Mesenchymal stem cell (in vitro differentiated cells and primary cell): ENCODE data around the gene LRRN2.

ENCODE experiments used
- DNase-seq: peaks from one replicate; pipeline ENCODE4 v3.0.0-alpha.2; 2013
- H2AFZ ChIP-seq: one replicate; pipeline ENCODE4 v1.6.1; 2013; ENCODE audit warnings: low read depth, mild to moderate bottlenecking, control low read depth, inconsistent platforms, low read length, moderate library complexity
- H2AK5ac ChIP-seq: 2 replicates; pipeline ENCODE4 v1.6.1; 2013; ENCODE audit warnings: low read length, moderate library complexity, mild to moderate bottlenecking, inconsistent platforms; ENCODE audit not compliant: severe bottlenecking
- H2BK120ac ChIP-seq: one replicate; pipeline ENCODE4 v1.6.1; 2013; ENCODE audit warnings: low read depth, mild to moderate bottlenecking, inconsistent platforms, low read length, moderate library complexity
- H2BK12ac ChIP-seq, 2 experiments: one replicate each; pipeline ENCODE4 v1.6.1; 2013; ENCODE audit warnings: inconsistent platforms in 2 of 2, low read length in 2 of 2, mild to moderate bottlenecking in 2 of 2, moderate library complexity in 2 of 2, control low read depth in 1 of 2
- H2BK15ac ChIP-seq: one replicate; pipeline ENCODE4 v1.6.1; 2013; ENCODE audit warnings: mild to moderate bottlenecking, low read depth, inconsistent platforms; ENCODE audit not compliant: poor library complexity, severe bottlenecking
- H2BK5ac ChIP-seq: 2 replicates; pipeline ENCODE4 v1.6.1; 2013; ENCODE audit warnings: low read depth, mild to moderate bottlenecking, low read length, control low read depth, inconsistent platforms; ENCODE audit not compliant: poor library complexity, severe bottlenecking
- H3K14ac ChIP-seq, 2 experiments: one replicate each; pipeline ENCODE4 v1.6.1; 2013; ENCODE audit warnings: inconsistent platforms in 2 of 2, low read length in 2 of 2, control low read depth in 1 of 2, mild to moderate bottlenecking in 1 of 2, moderate library complexity in 1 of 2
- H3K18ac ChIP-seq, 2 experiments: one replicate each; pipeline ENCODE4 v1.6.1; 2013; ENCODE audit warnings: inconsistent platforms in 2 of 2, low read length in 2 of 2, control low read depth in 1 of 2, low read depth in 1 of 2, mild to moderate bottlenecking in 1 of 2
- H3K23ac ChIP-seq, 2 experiments: one replicate each; pipeline ENCODE4 v1.6.1; 2013; ENCODE audit warnings: inconsistent platforms in 2 of 2, low read length in 2 of 2, mild to moderate bottlenecking in 2 of 2, moderate library complexity in 2 of 2, control low read depth in 1 of 2
- H3K27ac ChIP-seq: 2 replicates; pipeline ENCODE4 v1.5.1; 2013; ENCODE audit warnings: mild to moderate bottlenecking, moderate library complexity, low read length, control low read depth, inconsistent platforms; ENCODE audit not compliant: poor library complexity, severe bottlenecking
- H3K27me3 ChIP-seq, 2 experiments: 2 replicates each; pipeline versions ENCODE4 v1.6.1 to v1.7.0; 2013; ENCODE audit warnings: low read length in 2 of 2, mild to moderate bottlenecking in 2 of 2, moderate library complexity in 2 of 2, control low read depth in 1 of 2, inconsistent platforms in 1 of 2; ENCODE audit not compliant: control insufficient read depth in 1 of 2, insufficient read depth in 1 of 2
- H3K36me3 ChIP-seq, 2 experiments: 2 replicates each; pipeline versions ENCODE4 v1.6.1 to v1.7.0; 2013; ENCODE audit warnings: low read length in 2 of 2, control low read depth in 1 of 2, inconsistent platforms in 1 of 2, low read depth in 1 of 2, mild to moderate bottlenecking in 1 of 2; ENCODE audit not compliant: insufficient read depth in 2 of 2, control insufficient read depth in 1 of 2
- H3K4ac ChIP-seq, 2 experiments: one replicate each; pipeline ENCODE4 v1.6.1; 2013; ENCODE audit warnings: inconsistent platforms in 2 of 2, low read length in 2 of 2, mild to moderate bottlenecking in 2 of 2, moderate library complexity in 2 of 2, control low read depth in 1 of 2, low read depth in 1 of 2
- H3K4me1 ChIP-seq: 2 replicates; pipeline ENCODE4 v1.6.1; 2013; ENCODE audit warnings: low read depth, low read length, control low read depth; ENCODE audit not compliant: control insufficient read depth, insufficient read depth
- H3K4me2 ChIP-seq: 2 replicates; pipeline ENCODE4 v1.6.1; 2013; ENCODE audit warnings: low read length, mild to moderate bottlenecking, inconsistent platforms; ENCODE audit not compliant: poor library complexity, severe bottlenecking
- H3K4me3 ChIP-seq, 2 experiments: 2 replicates each; pipeline versions ENCODE4 v1.5.1 to v1.7.0; 2013; ENCODE audit warnings: low read length in 2 of 2, mild to moderate bottlenecking in 2 of 2, control low read depth in 1 of 2, low read depth in 1 of 2; ENCODE audit not compliant: insufficient read depth in 1 of 2
- H3K79me1 ChIP-seq: replicated peaks from 2 replicates; pipeline ENCODE4 v1.6.1; 2013; ENCODE audit warnings: mild to moderate bottlenecking, control low read depth, low read length, inconsistent platforms; ENCODE audit not compliant: poor library complexity, severe bottlenecking
- H3K9ac ChIP-seq: 2 replicates; pipeline ENCODE4 v1.7.0; 2013; ENCODE audit warnings: mild to moderate bottlenecking, low read length, moderate library complexity
- H3K9me3 ChIP-seq: 2 replicates; pipeline ENCODE4 v1.7.0; 2013; ENCODE audit warnings: mild to moderate bottlenecking, low read length; ENCODE audit not compliant: control insufficient read depth
- H4K8ac ChIP-seq: one replicate; pipeline ENCODE4 v1.6.1; 2013; ENCODE audit warnings: inconsistent platforms, mild to moderate bottlenecking, low read length, moderate library complexity
- H4K91ac ChIP-seq: one replicate; pipeline ENCODE4 v1.6.1; 2013; ENCODE audit warnings: mild to moderate bottlenecking, low read length, inconsistent platforms
- WGBS: methylation state at CpG from one replicate; pipeline ENCODE4 v1.1.7; 2013; ENCODE audit warnings: mixed read lengths; 5-methylcytosine and 5-hydroxymethylcytosine counted together

The LRRN2 gene

DNA sequence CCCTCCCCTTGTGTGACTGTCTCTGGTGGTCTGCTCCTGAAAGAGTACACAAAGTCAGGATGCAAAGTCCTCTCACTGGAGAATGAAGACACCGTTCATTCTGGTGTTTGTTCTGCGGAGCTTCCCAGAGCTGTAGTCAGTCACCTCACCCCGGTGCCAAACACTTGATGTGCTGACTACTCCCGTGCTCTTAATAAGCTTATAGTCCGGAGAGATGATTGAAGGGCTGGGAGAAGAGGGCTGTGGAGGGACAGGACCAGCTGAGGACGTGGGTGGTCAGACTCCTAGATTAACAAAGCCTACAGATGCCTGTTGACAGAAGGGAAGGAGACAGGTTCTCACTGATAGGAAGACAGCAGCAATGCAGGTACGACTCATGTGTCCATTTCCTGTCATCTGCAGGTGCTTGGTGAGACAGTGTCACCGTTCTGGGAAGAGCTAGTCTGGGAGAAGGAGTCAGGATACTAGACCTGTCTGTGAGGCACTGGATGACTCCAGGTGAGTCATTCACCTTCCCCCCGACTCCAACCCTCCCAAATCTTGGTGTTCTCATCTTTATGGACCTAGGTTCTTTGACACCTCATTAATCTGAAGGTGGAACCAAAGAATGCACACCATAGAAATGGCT is 40.4 kb upstream of the LRRN2 start:
- no peak overlapping the region for H3K18ac ChIP-seq
- H3K27ac ChIP-seq = no peak overlapping the region
- no peak overlapping the region for H3K9ac ChIP-seq

GRCh38 chr1:204723131-204723787 is 37.7 kb upstream of the LRRN2 start:
- no peak overlapping the region for H4K91ac ChIP-seq
- no peak overlapping the region for H2BK15ac ChIP-seq
- H3K23ac ChIP-seq = no peak overlapping the region
- H3K4me2 ChIP-seq = no peak overlapping the region
- H3K14ac ChIP-seq = no peak overlapping the region
- no peak overlapping the region for H4K8ac ChIP-seq
- no peak overlapping the region for H2AFZ ChIP-seq
- DNase-seq = no peak
- no peak overlapping the region for H3K9ac ChIP-seq
- no peak overlapping the region for H2BK120ac ChIP-seq
- WGBS = 82% methylated on average over 8 of the region's 8 CpGs
- H3K9me3 ChIP-seq = no peaks in the 10 kb centered on the region
- H2AK5ac ChIP-seq = no peak overlapping the region
- no peaks in the 10 kb centered on the region for H3K36me3 ChIP-seq
- no peak overlapping the region for H2BK12ac ChIP-seq
- H3K18ac ChIP-seq = no peak overlapping the region
- no peak overlapping the region for H3K27ac ChIP-seq
- H3K4me1 ChIP-seq = peaks cover 7% of the 10 kb centered on the region
- H3K27me3 ChIP-seq = peaks cover 0 to 48% of the 10 kb centered on the region in 2 experiments
- H3K4ac ChIP-seq = no peak overlapping the region
- no peaks in the 10 kb centered on the region for H3K79me1 ChIP-seq
- H2BK5ac ChIP-seq = no peak overlapping the region
- no peak overlapping the region for H3K4me3 ChIP-seq

More for the DNA sequence above, 40.4 kb upstream of the LRRN2 start:
- Histone ChIP-seq H2BK12ac (no peak overlapping the region), H2AK5ac (no peak overlapping the region), H3K23ac (no peak overlapping the region), H2BK120ac (no peak overlapping the region), H3K14ac (no peak overlapping the region), H3K36me3 (no peaks in the 10 kb centered on the region), H3K4me1 (peaks cover 7% of the 10 kb centered on the region), H3K4ac (no peak overlapping the region), H2AFZ (no peak overlapping the region), H4K8ac (no peak overlapping the region), H2BK15ac (no peak overlapping the region), H3K4me3 (no peak overlapping the region), H2BK5ac (no peak overlapping the region), H3K4me2 (no peak overlapping the region), H3K9me3 (no peaks in the 10 kb centered on the region), H3K27me3 (peaks cover 8 to 66% of the 10 kb centered on the region in 2 experiments), H3K79me1 (no peaks in the 10 kb centered on the region), H4K91ac (no peak overlapping the region)
- WGBS = 80% methylated on average over 9 of the region's 9 CpGs
- no peak for DNase-seq

DNA sequence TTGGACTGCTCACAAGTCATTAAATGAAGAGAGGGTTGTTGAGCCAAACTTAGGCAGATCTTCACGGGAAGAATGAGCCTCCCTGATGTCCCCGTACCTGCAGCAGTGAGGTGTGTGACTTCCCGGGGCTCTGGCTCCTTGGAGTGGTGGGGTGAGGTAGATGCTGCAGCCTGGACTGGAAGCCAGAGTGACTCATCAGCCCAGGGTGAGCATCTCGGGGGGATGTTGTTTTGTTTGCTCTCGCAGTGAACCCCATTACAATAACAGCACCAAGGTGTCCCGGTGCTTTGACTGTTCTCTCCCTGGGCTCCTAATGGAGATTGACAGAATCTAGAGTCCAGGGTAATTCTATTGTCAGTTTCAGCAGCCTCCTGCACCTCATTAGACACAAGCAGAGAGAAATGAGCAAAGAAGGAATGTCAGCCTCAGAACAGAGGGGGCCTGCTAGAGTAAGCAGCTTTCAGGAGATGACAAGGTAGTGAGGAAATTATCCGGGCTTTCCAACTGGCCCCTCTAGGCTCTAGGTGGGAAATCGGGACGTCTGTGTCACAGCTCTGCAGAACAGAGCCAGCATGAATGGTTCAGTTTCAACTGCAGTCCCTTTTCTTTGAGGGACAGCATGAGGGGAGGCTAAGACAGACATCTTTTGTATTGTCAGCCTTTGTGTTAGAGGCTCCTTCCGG is 36.0 kb upstream of the LRRN2 start:
- no peak overlapping the region for H3K23ac ChIP-seq
- no peak overlapping the region for H2AFZ ChIP-seq
- H2AK5ac ChIP-seq = no peak overlapping the region
- peaks cover 7% of the 10 kb centered on the region for H3K4me1 ChIP-seq
- no peak overlapping the region for H3K14ac ChIP-seq
- H3K9ac ChIP-seq = no peak overlapping the region
- H3K4me3 ChIP-seq = no peak overlapping the region
- H3K9me3 ChIP-seq = no peaks in the 10 kb centered on the region
- H3K27me3 ChIP-seq = peaks cover 0 to 61% of the 10 kb centered on the region in 2 experiments
- H3K36me3 ChIP-seq = no peaks in the 10 kb centered on the region
- H3K79me1 ChIP-seq = no peaks in the 10 kb centered on the region
- H3K18ac ChIP-seq = no peak overlapping the region
- H2BK120ac ChIP-seq = no peak overlapping the region
- H3K4me2 ChIP-seq = no peak overlapping the region
- no peak overlapping the region for H2BK5ac ChIP-seq
- 60% methylated on average over 8 of the region's 10 CpGs for WGBS
- H2BK12ac ChIP-seq = no peak overlapping the region
- H2BK15ac ChIP-seq = no peak overlapping the region
- H3K4ac ChIP-seq = no peak overlapping the region
- H4K91ac ChIP-seq = no peak overlapping the region
- H3K27ac ChIP-seq = no peak overlapping the region
- no peak for DNase-seq
- no peak overlapping the region for H4K8ac ChIP-seq

GRCh38 chr1:204716660-204717059 is 31.1 kb upstream of the LRRN2 start:
- Histone ChIP-seq H2AK5ac (no peak overlapping the region), H3K27ac (no peak overlapping the region), H2BK5ac (no peak overlapping the region), H3K4me3 (no peak overlapping the region), H3K18ac (no peak overlapping the region), H3K9ac (no peak overlapping the region), H4K8ac (no peak overlapping the region), H3K79me1 (no peaks in the 10 kb centered on the region), H2BK12ac (no peak overlapping the region), H3K4me1 (no peaks in the 10 kb centered on the region), H3K4me2 (no peak overlapping the region), H2AFZ (no peak overlapping the region), H2BK120ac (no peak overlapping the region), H3K36me3 (no peaks in the 10 kb centered on the region), H3K14ac (no peak overlapping the region), H2BK15ac (no peak overlapping the region), H4K91ac (no peak overlapping the region), H3K9me3 (no peaks in the 10 kb centered on the region), H3K4ac (no peak overlapping the region), H3K23ac (no peak overlapping the region), H3K27me3 (peaks cover 34 to 68% of the 10 kb centered on the region in 2 experiments)
- no peak for DNase-seq
